Coronary artery (tissue), 2 donors: ENCODE measurements around the gene L3MBTL1.
A peak's percentile ranks its signal among the peaks of the same experiment; 100 is the strongest.

Experiments
- DNase-seq: peaks from one replicate; pipeline ENCODE4 v3.0.0-alpha.2; 2017; ENCODE audit warnings: low spot score
- H3K27ac ChIP-seq, 2 donors: fragments of 200-600 bp; sonication (generic); one replicate each; pipeline ENCODE4 v1.5.1; 2016 to 2019
- H3K4me3 ChIP-seq: fragments of 200-600 bp; sonication (generic); 2 replicates; pipeline ENCODE4 v1.5.1; 2016; ENCODE audit warnings: mild to moderate bottlenecking, moderate library complexity
- TF ChIP-seq, protein P1 (sequence below): fragments of 200-600 bp; sonication (generic); IDR thresholded peaks from one replicate; pipeline ENCODE4 v1.5.1; 2019; ENCODE audit warnings: antibody characterized with exemption

L3MBTL1 gene

GRCh38 chr20:43508106-43508505 lies 609 bp downstream of the L3MBTL1 start:
- DNase-seq: no peak
- TF ChIP-seq, protein P1, sequence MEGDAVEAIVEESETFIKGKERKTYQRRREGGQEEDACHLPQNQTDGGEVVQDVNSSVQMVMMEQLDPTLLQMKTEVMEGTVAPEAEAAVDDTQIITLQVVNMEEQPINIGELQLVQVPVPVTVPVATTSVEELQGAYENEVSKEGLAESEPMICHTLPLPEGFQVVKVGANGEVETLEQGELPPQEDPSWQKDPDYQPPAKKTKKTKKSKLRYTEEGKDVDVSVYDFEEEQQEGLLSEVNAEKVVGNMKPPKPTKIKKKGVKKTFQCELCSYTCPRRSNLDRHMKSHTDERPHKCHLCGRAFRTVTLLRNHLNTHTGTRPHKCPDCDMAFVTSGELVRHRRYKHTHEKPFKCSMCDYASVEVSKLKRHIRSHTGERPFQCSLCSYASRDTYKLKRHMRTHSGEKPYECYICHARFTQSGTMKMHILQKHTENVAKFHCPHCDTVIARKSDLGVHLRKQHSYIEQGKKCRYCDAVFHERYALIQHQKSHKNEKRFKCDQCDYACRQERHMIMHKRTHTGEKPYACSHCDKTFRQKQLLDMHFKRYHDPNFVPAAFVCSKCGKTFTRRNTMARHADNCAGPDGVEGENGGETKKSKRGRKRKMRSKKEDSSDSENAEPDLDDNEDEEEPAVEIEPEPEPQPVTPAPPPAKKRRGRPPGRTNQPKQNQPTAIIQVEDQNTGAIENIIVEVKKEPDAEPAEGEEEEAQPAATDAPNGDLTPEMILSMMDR: no peak
- peak overlapping the region; percentile 79 for H3K4me3 ChIP-seq
- H3K27ac ChIP-seq: no peak overlapping the region

DNA sequence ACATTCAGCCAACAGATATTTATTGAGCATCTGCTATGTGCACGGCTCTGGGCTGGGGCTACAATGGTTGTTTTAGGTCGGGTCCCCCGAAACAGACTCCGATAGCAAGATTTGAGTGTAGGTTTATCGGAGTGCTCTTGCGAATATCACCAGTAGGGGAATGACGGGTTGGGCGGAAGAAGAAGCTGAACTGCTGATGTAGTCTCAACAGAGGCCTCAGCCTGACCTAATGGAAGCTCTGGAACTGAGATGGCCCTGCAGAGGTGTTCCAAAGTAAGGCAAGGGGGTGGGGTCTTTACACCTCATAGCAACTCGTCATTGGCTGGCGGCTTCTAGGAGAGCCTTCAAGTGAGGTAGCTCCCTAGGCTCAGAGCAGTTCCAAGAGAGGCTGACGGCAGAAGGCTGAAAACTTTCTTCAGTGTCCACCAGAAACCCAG lies 1.1 kb downstream of the L3MBTL1 start:
- Histone ChIP-seq H3K27ac (no peak overlapping the region), H3K4me3 (no peak overlapping the region)
- no peak for DNase-seq
- TF ChIP-seq, protein P1: no peak

DNA sequence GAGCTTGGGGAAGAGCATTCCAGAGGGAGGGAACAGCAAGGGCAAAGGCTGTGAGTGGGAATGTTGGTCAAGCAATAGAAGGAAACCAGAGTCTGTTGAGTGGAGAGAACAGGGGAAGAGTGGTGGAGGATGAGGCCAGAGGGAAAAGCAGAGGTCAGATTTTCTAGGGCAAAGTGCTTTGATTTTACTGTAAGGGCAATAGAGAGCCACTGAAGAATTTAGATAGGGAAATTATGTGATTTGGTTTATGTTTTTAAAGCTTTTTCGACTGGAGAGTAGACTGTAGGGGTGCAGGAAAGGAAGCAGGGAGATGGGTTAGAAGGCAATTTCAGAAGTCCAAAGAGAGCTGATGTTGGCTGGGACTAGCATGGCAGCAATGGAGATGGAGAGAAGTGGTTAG lies 4.4 kb downstream of the L3MBTL1 start:
- H3K4me3 ChIP-seq: no peak overlapping the region
- no peak for DNase-seq
- TF ChIP-seq, protein P1: no peak
- H3K27ac ChIP-seq: no peak overlapping the region

- DNase-seq: no peak
Observed at GRCh38 chr20:43513372-43513930, 6.0 kb downstream of the L3MBTL1 start.

GRCh38 chr20:43513931-43514647 lies 6.6 kb downstream of the L3MBTL1 start:
- peak overlapping the region; percentile 61 to 77 for H3K27ac ChIP-seq
- peak overlapping the region; percentile 66 for H3K4me3 ChIP-seq
- TF ChIP-seq, protein P1: no peak
- peak; percentile 99 for DNase-seq

More at GRCh38 chr20:43513372-43513930, 6.0 kb downstream of the L3MBTL1 start:
- Histone ChIP-seq H3K4me3 (peak overlapping the region; percentile 66), H3K27ac (peak overlapping the region; percentile 41 to 77)
- TF ChIP-seq, protein P1: no peak

DNA sequence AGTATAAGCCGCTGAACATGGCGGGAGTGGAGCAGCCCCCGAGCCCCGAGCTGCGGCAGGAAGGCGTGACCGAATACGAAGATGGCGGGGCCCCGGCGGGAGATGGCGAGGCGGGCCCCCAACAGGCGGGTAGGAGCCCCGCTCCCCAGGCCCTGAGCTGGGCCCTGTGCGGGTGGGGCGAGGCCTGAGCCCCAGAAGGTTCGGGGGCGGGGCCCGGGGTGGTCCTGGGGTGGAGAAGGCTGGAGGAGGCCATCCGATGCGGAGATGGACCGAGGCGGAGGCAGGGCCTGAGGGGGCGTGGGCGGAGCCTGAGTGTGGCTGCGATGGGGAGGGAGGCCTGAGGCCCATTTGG lies 7.1 kb downstream of the L3MBTL1 start:
- H3K4me3 ChIP-seq: peak overlapping the region; percentile 66
- TF ChIP-seq, protein P1: no peak
- DNase-seq: no peak
- peak overlapping the region; percentile 61 to 77 for H3K27ac ChIP-seq

DNA sequence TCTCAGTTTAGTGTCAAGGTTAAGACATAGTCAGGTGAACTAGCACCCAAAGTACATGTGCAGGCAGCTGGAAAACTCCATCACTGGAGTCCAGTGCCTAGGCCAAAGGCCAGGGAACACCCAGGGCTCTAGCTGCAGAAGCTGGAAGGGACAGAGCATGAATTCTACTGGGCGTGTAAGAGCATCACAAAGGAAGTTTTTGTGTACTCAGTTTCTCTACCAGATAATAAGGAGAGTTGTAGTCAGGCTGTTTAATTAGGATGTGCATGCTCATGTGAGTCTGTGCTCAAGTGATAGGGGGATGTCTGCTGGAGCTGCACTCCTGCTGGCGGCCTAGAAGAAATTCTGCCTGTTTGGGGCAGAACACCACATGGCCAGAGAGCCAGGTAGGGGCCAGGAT lies 8.1 kb downstream of the L3MBTL1 start:
- no peak for DNase-seq
- Histone ChIP-seq H3K27ac (no peak overlapping the region), H3K4me3 (no peak overlapping the region)
- TF ChIP-seq, protein P1: no peak
